Muscle of arm (tissue), 12 donors: ENCODE results near the gene DOCK11. TPM values are rescaled to one million over a fixed set of nuclear protein-coding genes. Genes with fewer than 3 reads are reported as not detected.
A peak's percentile ranks its signal among the peaks of the same experiment; 100 is the strongest.

Experiments used
- DNase-seq: peaks from one replicate; pipeline ENCODE4 v3.0.0-alpha.2; 2013
- polyA plus RNA-seq, 12 donors: library from polyadenylated mRNA; unstranded; fragments of 120-200 nt; gene quantifications; one replicate each; pipeline ENCODE4 v1.2.1, GENCODE V29; 2013; ENCODE audit not compliant: insufficient read length in 12 of 12

Gene DOCK11
- polyA plus RNA-seq, 12 donors = 7.9 to 34.1 (median 21.4) TPM; not detected in 1

- DNase-seq = no peak
Measured at GRCh38 chrX:118499295-118499694, 3.7 kb downstream of the DOCK11 start.

GRCh38 chrX:118502161-118502789 lies 6.7 kb downstream of the DOCK11 start:
- no peak for DNase-seq

- DNase-seq = no peak
Measured at GRCh38 chrX:118503260-118504041, 7.8 kb downstream of the DOCK11 start.

- no peak for DNase-seq
Measured at GRCh38 chrX:118504581-118504980, 9.0 kb downstream of the DOCK11 start.

GRCh38 chrX:118506805-118507480 lies 11.3 kb downstream of the DOCK11 start:
- no peak for DNase-seq

GRCh38 chrX:118507766-118508165 lies 12.2 kb downstream of the DOCK11 start:
- DNase-seq = no peak

GRCh38 chrX:118508221-118508620 lies 12.6 kb downstream of the DOCK11 start:
- DNase-seq = no peak

- peak; percentile 64 for DNase-seq
Measured at GRCh38 chrX:118508635-118509034, 13.0 kb downstream of the DOCK11 start.

- no peak for DNase-seq
Measured at GRCh38 chrX:118510111-118510510, 14.5 kb downstream of the DOCK11 start.

GRCh38 chrX:118513120-118513898 lies 17.7 kb downstream of the DOCK11 start:
- no peak for DNase-seq

- no peak for DNase-seq
Measured at GRCh38 chrX:118519411-118520215, 24.0 kb downstream of the DOCK11 start.

GRCh38 chrX:118520216-118521206 lies 24.9 kb downstream of the DOCK11 start:
- DNase-seq = peak; percentile 81

GRCh38 chrX:118521435-118521834 lies 25.8 kb downstream of the DOCK11 start:
- no peak for DNase-seq

GRCh38 chrX:118522230-118522926 lies 26.8 kb downstream of the DOCK11 start:
- no peak for DNase-seq

GRCh38 chrX:118523920-118524319 lies 28.3 kb downstream of the DOCK11 start:
- DNase-seq = no peak

GRCh38 chrX:118524344-118524743 lies 28.7 kb downstream of the DOCK11 start:
- no peak for DNase-seq

- no peak for DNase-seq
Measured at GRCh38 chrX:118525174-118525730, 29.6 kb downstream of the DOCK11 start.

- DNase-seq = no peak
Measured at GRCh38 chrX:118526149-118526548, 30.5 kb downstream of the DOCK11 start.
